Neural crest cell (in vitro differentiated cells): ENCODE measurements around the gene MRPL10. TPM values are rescaled to one million over a fixed set of nuclear protein-coding genes. Genes with fewer than 3 reads are reported as not detected.
"Not testable (repeated sequence)": the region's sequence is repeated elsewhere in the genome, so short reads cannot be mapped to it uniquely, and the experiment has no call there.

ENCODE experiments used
- DNase-seq: peaks from one replicate; pipeline ENCODE4 v3.0.0; 2021; ENCODE audit warnings: low read depth, mixed read lengths, low spot score
- H3K27ac Mint-ChIP-seq: one replicate; pipeline ENCODE4 v1.8.0; 2021; ENCODE audit warnings: mild to moderate bottlenecking, mixed read lengths; ENCODE audit not compliant: unreplicated experiment
- H3K27me3 Mint-ChIP-seq: 2 replicates; pipeline ENCODE4 v1.8.0; 2021; ENCODE audit warnings: low read depth, mild to moderate bottlenecking, mixed read lengths
- H3K36me3 Mint-ChIP-seq: 2 replicates; pipeline ENCODE4 v1.8.0; 2021; ENCODE audit warnings: low read depth, mild to moderate bottlenecking, mixed read lengths
- H3K4me1 Mint-ChIP-seq: 2 replicates; pipeline ENCODE4 v1.8.0; 2021; ENCODE audit warnings: mixed read lengths
- H3K4me3 Mint-ChIP-seq: one replicate; pipeline ENCODE4 v1.8.0; 2021; ENCODE audit warnings: mild to moderate bottlenecking, mixed read lengths
- H3K9me3 Mint-ChIP-seq: 2 replicates; pipeline ENCODE4 v1.8.0; 2021; ENCODE audit warnings: mixed read lengths
- CTCF ChIP-seq: fragments of 200-600 bp; sonication (generic); conservative IDR thresholded peaks from 2 replicates; pipeline ENCODE4 v1.5.0; 2021; ENCODE audit warnings: antibody characterized with exemption, mild to moderate bottlenecking
- total RNA-seq: library from RNA; stranded (reverse); gene quantifications from 2 replicates; pipeline ENCODE4 v1.2.1, GENCODE V29; 2021

MRPL10 gene
- total RNA-seq, 1 donor from 2014 or later, result 50.0 TPM

GRCh38 chr17:47778184-47778635 is 53.1 kb downstream of the MRPL10 start:
- DNase-seq, result no peak
- no peak overlapping the region for H3K27ac Mint-ChIP-seq
- no peaks in the 10 kb centered on the region for H3K36me3 Mint-ChIP-seq
- no peaks in the 10 kb centered on the region for H3K9me3 Mint-ChIP-seq
- TF ChIP-seq CTCF, result no peak
- peaks cover 72% of the 10 kb centered on the region for H3K27me3 Mint-ChIP-seq
- no peak overlapping the region for H3K4me3 Mint-ChIP-seq
- H3K4me1 Mint-ChIP-seq, result no peaks in the 10 kb centered on the region

- Mint-ChIP-seq H3K36me3 (no peaks in the 10 kb centered on the region), H3K9me3 (peaks cover 2% of the 10 kb centered on the region), H3K4me1 (no peaks in the 10 kb centered on the region), H3K27ac (no peak overlapping the region), H3K27me3 (peaks cover 63% of the 10 kb centered on the region), H3K4me3 (no peak overlapping the region)
- DNase-seq, result peak; percentile 20
- peak; percentile 76 for TF ChIP-seq CTCF
Observed at GRCh38 chr17:47776330-47777197, 54.8 kb downstream of the MRPL10 start.

- H3K9me3 Mint-ChIP-seq, result peaks cover 6% of the 10 kb centered on the region
- H3K4me1 Mint-ChIP-seq, result no peaks in the 10 kb centered on the region
- H3K36me3 Mint-ChIP-seq, result no peaks in the 10 kb centered on the region
- no peak overlapping the region for H3K27ac Mint-ChIP-seq
- TF ChIP-seq CTCF, result no peak
- no peak for DNase-seq
- H3K27me3 Mint-ChIP-seq, result peaks cover 53% of the 10 kb centered on the region
- no peak overlapping the region for H3K4me3 Mint-ChIP-seq
Observed at GRCh38 chr17:47774987-47775580, 56.3 kb downstream of the MRPL10 start.

- H3K4me3 Mint-ChIP-seq, result no peak overlapping the region
- no peaks in the 10 kb centered on the region for H3K36me3 Mint-ChIP-seq
- peaks cover 54% of the 10 kb centered on the region for H3K27me3 Mint-ChIP-seq
- no peak for DNase-seq
- TF ChIP-seq CTCF, result no peak
- no peak overlapping the region for H3K27ac Mint-ChIP-seq
- no peaks in the 10 kb centered on the region for H3K4me1 Mint-ChIP-seq
- peaks cover 6% of the 10 kb centered on the region for H3K9me3 Mint-ChIP-seq
Observed at GRCh38 chr17:47774331-47774730, 57.0 kb downstream of the MRPL10 start.

GRCh38 chr17:47773649-47774048 is 57.7 kb downstream of the MRPL10 start:
- Mint-ChIP-seq H3K27me3 (peaks cover 60% of the 10 kb centered on the region), H3K9me3 (peaks cover 13% of the 10 kb centered on the region)
- not testable (repeated sequence) for H3K4me3 Mint-ChIP-seq, H3K4me1 Mint-ChIP-seq, H3K27ac Mint-ChIP-seq, DNase-seq, H3K36me3 Mint-ChIP-seq

Other genes starting within 250 kb of the MRPL10 start
- gene KPNB1, start 181.6 kb downstream of the MRPL10 start, total RNA-seq, result 642 and 671 TPM in 2 replicates
- gene TBKBP1, start 137.4 kb downstream of the MRPL10 start, total RNA-seq, result 18.3 and 22.1 TPM in 2 replicates
- not detected in 2 replicates for gene TBX21, start 98.3 kb downstream of the MRPL10 start, total RNA-seq
- 14.3 and 14.6 TPM in 2 replicates for gene OSBPL7, start 9.7 kb downstream of the MRPL10 start, total RNA-seq
- gene LRRC46, start 129 bp upstream of the MRPL10 start, total RNA-seq, result 0.84 and 1.4 TPM in 2 replicates
- 32.7 and 37.8 TPM in 2 replicates for gene SCRN2, start 9.7 kb upstream of the MRPL10 start, total RNA-seq
- gene SP6, start 19.6 kb upstream of the MRPL10 start, total RNA-seq, result 0.16 and 0.25 TPM in 2 replicates
- gene SP2, start 64.7 kb upstream of the MRPL10 start, total RNA-seq, result 22.4 and 23.2 TPM in 2 replicates
- gene PNPO, start 110.0 kb upstream of the MRPL10 start, total RNA-seq, result 7.1 and 7.5 TPM in 2 replicates
- gene PRR15L, start 126.3 kb upstream of the MRPL10 start, total RNA-seq, result not detected in 2 replicates
- 285 and 301 TPM in 2 replicates for gene CDK5RAP3, start 139.6 kb upstream of the MRPL10 start, total RNA-seq
- gene COPZ2, start 206.3 kb upstream of the MRPL10 start, total RNA-seq, result 4.0 and 4.1 TPM in 2 replicates
- gene NFE2L1, start 216.8 kb upstream of the MRPL10 start, total RNA-seq, result 121 and 131 TPM in 2 replicates